GM19467 (cell line): ENCODE results near the gene PTPRG.

Experiments
- ATAC-seq: cut with Tn5 transposase; IDR thresholded peaks from one replicate; pipeline ENCODE4 v1.9.1; 2021; ENCODE audit warnings: mild to moderate bottlenecking, moderate library complexity; ENCODE audit not compliant: unreplicated experiment

Gene PTPRG

DNA sequence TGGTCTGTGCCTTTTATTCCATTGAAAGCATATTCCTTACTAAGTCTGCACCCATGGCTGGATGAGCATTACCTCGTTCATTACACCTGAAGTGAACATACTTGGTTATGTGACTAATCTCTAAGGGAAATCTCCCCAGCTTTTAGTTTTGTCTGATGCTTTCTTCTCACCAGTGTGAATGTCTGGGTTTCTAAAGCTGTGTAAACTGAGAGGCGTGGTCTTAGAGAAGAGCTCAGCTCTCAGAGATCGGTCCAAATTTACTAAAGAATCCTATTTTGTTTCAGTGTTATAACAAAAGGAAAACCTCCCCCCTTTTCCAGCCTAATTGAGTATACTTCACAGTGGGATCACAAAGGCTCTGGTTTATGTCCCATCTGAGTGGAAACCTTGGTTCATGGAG, 352.3 kb downstream of the PTPRG start:
- ATAC-seq, result no peak

DNA sequence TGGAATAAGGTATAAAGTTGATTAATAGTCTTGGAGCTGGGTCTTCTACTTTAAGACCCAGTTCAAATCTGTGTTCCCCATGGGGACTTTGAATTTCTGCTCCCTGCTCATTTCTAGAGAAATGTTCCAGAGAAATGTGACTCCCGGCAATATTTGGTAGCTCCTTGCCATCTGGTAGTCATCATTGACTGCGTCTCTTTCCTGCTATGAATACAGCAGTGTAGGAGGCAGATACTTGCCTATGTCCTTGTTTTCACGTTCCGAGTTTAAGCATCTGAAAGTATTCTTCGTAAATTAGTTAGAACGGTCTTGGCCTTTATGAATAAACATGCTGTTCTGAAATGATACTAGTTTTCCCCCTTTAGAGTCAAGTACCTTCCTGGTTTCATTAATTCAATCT, 352.9 kb downstream of the PTPRG start:
- no peak for ATAC-seq

DNA sequence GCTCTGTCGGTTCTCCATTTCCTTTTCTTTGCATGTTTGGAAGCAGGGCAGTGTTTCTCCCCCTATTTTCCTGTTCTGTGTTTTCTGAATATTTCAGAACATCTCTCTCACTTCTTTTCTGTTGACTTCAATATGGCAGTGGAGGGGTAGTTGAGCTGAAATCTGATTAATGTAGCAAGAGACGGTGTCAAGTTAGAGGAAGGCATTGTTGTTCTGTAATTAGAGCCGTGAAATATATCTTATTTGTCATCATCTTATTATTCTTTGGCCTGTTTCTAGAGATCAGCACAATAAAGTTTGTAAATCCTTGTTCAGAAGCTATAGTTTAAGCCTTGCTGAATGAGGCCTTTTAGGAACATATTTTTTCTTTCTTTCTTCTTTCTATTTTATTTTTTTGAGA, 353.9 kb downstream of the PTPRG start:
- ATAC-seq, result no peak

DNA sequence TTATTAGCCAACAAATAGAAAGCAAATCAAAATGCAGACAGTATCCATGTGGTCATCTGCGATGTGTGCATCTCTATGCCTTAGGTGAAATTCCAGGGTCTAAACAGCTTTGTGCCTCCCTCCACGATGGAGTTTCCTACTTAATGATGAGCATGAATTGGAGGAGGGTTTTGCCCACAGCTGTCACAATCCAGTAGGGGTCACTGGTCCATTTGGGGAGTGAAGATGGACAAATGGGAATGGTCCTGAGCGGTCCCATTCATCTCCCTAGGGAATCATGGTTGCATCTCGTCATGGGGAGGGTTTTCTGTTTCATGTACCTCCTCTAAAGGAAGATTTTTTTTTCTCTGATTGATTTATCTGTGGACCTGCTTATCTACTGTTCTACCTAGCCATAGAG, 358.0 kb downstream of the PTPRG start:
- ATAC-seq, result no peak

DNA sequence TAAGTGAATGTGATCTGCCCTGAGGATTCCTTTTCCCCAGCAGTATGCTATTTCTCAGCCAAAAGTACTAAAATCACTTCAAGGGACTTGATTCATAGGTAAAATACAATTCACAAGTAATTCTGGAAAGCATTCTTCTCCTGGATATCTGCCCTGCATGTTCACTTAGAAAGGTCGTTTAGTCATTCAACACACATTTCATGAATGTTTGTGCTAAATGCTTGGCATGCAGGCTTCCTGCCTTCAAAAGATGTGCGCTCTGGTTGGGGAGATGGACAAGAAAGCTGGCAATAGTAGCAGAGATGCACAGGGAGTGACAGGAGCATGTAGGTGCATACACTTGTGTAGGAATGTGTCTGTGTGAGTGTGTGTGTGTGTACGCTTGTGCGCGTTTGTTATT, 360.7 kb downstream of the PTPRG start:
- ATAC-seq, result no peak

DNA sequence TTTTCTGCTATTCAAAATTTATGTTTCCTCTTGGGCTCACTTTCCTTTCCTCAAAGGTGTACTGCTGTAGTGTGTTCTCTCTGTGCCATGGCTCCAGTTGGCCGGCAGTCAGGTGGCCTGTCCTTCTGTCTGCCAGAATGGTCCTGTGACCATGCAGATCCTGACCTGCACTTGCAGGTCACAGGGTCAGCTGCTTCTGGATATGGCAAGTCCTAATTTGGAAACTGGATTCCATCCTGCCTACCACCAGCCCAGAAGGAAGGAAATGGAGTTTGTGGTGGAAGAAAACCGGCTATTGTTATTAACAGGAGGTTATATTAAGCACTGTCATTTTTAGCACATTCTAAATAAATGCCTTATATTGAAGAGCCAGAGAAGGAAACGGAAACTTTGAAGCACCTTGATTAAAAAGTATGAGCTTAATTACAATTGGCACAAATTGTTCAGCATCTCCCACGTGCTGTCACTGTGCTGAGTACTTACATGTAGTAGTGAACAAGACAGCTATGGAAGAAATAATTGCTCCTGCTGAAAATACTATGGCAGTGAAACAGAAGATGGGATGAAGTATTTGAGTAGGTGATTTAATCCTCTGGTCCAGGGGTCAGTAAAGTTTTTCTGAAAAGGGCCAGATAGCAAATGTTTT, 362.8 kb downstream of the PTPRG start:
- ATAC-seq, result no peak

DNA sequence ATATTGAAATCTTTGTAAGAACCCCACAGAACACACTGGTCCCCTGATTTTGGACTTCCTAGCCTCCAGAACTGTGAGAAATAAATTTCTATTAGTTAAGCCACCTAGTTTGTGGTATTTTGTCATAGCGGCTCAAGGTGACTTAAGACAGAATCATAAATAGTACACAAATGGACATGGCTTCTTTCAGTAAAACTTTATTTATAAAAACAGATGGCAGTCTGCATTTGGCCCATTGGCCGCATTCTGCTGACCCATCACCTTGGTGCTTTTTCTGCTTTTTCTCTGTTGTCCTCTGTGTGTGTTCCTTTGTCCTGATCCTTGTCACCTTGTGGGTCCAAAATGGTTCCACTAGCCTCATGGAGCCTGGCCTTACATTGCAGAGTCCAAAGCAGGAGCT, 363.6 kb downstream of the PTPRG start:
- ATAC-seq, result no peak

DNA sequence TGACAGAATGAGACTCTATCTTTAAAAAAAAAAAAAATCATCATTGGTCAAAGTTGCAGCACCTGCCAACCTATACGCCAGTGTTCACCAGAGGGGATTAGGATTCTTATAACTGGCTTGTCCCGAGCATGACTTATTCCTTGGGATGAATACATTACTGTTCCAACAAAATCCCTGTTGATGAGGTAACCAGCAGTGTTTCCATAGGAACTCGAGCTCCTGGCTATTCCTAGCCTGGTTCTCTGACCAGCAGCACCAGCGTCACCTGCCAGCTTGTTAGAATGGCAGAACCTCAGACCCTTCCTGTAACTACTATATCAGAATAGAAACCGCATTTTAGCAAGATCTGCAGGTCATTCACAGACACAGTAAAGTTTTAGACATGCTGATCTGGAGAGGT, 364.4 kb downstream of the PTPRG start:
- no peak for ATAC-seq

DNA sequence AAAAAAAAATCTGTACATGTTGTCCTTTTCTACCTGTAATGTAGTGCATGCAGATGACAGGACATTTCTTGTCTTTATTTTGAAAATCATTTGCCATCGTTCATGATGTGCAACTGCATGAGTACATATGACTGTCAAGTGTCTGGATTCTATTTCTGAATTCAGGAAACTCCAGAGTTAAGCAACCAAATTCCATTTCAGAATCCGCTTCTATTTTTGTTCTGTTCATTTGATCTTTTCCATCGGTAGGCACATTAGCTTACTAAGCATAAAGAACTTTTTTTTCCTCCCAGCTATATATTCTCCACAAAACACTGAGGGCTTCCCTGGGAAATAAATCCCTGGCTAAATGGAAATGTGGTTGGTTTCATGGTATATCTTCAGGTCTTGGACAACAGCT, 365.6 kb downstream of the PTPRG start:
- no peak for ATAC-seq

DNA sequence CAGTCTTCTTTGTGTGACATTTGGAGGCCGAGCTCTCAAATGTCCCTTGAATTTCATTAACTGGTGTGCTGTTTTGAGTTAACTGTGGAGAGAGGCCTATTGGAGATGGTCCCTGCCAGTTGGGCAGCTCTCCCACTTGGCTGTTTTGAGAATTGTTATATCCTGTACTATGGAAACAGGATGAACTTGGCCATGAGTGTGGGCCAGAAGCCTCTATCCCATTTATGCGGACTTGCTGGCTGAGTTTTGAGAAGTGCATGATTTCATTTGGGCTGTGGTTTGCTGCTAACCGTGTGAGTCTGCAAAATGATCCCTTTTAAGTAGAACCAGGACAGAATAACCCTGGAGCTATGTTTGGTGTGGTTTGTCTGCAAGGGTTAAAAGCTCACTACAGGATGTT, 366.0 kb downstream of the PTPRG start:
- no peak for ATAC-seq

DNA sequence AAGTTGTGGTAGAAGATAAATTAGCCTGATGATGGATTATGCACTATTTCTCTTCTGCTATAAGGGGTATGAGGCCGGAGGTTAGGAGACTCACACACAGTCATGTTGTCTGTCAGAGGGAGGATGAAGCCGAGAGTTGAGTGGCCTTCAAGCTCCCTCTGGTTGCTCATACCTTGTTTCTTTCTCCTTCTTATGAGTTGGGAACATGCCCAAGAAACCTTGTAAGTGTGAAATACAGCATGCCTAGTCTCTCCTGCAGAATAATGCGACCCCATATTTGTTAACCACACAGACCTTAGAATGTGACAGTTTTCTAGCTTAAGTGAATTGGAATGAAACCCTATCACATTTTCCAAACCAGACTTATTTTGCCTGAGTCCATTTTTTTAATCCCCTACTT, 366.7 kb downstream of the PTPRG start:
- ATAC-seq, result no peak

DNA sequence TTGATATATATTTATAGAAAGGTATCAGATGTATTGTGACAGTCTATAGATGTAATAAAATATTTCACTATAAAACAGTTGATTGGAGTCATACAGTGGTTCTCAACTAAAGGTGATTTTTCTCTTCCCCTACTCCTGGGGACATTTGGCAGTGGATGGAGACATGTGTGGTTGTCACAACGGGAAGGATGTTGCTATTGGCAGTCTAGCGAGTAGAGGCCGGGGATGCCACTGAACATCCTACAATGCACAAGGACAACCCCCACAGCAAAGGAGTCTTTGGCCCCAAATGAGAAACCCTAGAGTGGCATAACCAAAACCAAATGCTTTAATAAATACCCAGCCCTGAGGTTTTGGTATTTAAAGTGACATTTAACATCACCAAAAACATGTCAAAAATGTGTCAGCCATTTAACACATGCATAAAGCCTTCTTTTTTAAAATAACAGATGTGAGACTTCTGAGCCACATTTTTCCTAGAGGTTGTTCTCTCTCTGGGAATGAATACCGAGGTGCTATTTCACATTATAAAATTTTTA, 367.5 kb downstream of the PTPRG start:
- ATAC-seq, result no peak

DNA sequence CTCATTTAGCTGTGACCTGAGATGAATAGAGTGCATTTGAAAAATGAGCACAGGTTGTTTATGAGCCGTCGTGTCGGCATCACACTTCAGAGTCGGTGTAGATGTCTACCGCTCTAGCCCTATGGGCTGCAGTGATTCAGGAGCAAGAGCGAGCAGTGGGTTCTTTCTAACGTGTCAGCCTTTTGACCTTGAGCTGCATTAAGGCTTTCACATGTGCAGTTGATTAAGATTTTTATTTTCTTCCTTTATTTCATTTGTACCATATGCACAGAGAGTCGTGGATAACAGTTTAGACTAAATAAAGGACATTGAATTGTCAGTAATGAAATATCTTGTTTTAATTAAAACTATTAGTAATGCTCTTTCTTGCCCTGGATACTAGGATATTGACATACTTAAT, 368.2 kb downstream of the PTPRG start:
- no peak for ATAC-seq

DNA sequence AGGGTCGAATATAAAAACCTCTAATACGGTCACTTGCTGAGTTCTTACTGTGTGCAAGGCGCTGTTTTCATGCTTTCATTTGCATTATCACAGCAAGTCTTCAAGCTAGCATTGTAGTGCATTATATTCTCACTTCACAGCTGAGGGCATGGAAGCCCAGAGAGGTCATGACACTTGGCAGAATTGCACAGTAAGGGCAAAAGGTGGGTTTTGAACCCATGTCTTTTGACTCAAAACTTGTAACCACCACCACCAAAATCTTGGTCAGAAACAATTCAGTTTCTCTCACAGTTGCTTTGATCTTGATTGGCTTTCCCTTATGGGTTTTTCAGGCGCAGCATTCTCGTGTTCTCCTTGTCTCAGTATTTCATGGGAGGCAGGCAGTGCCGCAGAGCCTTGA, 371.1 kb downstream of the PTPRG start:
- no peak for ATAC-seq

DNA sequence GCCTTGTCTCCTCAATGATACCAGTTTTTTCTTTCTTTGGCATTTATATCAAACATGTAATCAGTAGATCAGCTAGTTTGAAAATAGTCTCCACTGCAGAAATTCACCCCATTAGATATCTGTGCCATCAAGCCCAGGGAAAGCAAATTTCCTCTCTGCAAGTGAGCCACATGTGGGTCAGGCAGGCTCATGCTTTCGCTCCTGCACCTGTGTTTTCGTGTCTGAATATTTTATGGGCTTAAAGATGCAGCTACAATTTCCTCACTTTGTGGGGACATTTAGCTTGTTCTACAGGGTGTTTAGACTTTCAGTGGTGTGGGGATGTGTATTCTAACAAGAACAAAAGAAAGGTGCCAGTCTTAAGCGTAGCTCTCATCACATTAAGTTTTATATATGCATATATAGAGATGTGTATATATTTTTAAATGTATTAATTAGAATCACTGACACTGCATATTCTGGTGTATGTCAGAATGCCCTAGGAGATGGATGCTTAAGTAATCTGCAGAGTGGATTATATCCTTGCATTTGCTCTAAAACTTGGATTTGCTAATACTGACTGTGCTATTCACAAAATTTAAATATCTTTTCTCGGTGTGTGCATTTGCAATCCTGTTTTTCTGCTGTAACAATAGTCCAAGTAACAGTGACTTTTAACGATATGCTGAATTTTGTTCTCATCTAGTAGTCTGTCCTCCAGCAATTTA, 372.6 kb downstream of the PTPRG start:
- ATAC-seq, result no peak

DNA sequence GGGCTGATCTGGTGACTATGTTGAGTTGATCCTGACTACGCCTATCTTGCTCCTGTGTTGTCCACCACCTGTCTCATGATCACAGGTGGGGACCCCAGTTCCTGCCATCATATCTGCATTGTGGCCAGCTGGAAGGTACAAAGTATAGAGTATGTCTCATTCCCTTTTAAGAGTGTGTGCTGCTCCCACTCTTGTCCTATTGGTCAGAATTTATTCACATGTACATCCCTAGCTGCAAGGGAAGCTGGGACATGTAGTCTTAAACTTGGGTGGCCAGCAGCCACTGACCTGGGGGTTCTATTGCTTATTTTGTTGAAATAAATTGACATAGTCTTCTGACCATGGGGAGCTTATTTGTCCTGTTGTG, 373.1 kb downstream of the PTPRG start:
- ATAC-seq, result no peak

DNA sequence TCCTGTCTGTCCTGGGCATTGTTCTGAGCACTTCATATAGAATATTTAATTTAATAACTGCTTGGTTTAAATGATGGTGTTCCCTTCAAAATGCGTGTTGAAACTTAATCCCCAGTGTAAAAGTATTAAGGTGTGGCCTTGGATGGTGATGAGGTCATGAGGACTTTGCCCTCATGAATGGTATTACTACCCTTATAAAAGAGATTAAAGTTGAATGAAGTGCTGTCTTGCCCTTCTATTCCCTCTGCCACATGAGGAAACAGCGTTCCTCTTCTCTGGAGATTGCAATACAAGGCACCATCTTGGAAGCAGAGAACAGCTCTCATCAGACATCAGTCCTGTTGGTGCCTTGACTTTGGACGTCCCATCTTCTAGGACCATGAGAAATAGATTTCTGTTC, 374.4 kb downstream of the PTPRG start:
- ATAC-seq, result no peak

DNA sequence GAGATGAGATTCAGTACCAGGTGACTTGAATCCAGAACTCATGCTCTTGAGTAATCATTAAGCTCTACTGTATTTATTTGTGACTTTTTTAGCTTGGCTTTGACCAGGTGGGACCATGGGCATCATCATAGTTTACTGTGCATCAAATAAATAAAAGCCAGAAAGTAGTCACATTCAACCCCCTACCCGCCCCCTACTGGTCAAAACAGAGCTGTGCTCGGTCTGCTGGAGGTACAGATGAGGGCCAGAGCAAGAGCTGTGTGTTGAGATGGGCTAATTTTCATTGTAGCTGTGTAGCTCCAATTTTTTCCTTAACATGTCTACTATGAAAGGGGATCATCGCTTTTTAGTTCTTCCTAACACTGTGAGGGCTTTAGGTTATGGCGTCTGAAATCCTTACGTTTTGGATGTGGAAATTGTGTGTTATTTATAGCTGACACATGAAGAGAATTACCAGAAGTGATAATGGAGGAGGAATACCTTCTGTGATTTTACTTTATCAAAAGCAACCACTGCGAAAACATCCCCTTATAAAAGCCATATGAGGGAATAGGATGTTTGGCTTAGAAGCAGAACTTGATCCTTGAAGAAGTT, 375.1 kb downstream of the PTPRG start:
- ATAC-seq, result no peak

DNA sequence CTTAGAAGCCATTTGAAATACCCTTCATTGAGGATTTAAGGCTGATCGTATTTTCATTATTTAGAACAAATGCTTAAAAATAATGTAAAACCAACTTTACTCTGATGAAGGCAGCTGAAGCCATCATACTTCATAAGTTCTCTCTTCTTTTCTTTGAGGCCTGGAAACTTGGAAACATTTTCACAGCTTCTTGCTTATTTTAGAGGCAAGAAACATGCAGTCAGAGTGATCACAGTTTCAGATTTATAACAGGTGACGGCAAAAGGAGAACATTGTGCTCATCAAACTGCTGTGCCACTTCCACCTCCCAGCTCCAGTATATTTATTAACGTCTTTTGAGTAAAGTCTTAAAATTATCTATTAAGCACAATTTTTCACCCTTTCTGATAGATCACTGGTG, 376.1 kb downstream of the PTPRG start:
- no peak for ATAC-seq

DNA sequence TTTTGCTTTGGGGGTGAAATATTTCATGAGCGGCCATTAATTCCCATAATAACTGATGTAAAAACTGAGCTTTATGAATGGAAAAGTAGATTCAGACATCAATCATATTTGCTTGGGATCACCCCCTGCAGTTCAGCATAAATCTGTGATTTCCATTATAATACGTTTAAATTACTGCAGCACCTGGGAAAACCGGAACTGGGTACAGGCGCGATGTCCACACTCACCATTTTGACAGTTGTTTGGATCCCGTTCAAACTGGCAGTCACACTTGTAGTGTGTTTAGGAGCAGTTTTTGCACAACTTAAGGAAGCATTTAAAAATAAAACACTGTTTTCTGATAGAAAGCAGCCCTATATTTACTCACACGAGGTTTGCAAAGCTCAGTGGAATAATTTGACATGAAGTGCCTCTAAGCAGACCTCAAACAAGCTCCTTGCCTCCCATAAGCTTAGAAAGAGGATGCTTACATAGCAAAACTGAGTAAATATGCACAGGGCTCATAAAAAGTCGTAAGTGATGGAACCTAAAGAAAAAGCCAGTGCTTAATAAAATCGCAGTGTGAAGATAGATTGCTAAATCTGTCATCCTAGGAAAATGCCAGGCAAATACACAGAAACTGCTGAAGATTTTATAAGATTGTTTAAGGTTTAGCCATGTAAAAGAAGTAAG, 377.6 kb downstream of the PTPRG start:
- ATAC-seq, result no peak

DNA sequence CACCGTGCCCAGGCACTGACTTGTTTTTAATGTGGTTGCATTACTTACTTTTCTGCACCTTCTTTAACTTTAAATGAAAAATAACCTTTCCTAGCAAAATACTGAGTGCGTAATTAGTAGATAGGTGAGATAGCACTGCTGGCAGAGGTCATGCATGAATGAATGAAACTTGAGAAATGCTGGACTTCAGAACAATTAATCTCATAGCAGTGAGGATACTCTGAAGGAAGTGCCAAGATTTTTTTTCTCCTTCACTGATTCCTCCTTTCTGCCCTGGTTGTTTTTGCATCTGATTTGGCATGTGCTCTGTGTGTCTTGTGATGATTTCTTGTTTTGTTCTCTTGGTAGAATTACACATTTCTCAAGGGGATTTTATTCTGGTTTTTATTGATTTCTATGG, 378.9 kb downstream of the PTPRG start:
- ATAC-seq, result no peak

DNA sequence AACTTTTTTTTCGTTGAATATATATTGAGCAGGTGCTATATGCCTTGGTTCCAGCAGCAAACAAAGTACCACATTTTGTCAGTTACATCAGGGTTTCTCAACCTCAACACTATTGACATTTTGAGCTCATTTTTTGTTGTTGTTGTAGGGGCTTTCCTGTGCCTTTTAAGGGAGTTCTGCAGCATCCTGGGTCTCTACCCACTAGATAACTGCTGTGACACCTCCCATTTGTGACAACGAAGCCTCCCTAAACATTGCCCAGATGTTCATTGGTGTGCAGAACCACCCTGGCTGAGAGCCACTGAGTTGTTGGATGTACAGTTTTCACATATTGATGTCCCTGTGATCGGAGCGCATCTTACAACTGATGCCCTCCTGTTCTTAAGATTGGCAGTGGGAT, 382.6 kb downstream of the PTPRG start:
- ATAC-seq, result no peak
